Thymus (tissue), 11 donors: ENCODE measurements around the gene GLMP. TPM values are rescaled to one million over a fixed set of nuclear protein-coding genes. Genes with fewer than 3 reads are reported as not detected.
"Not testable (repeated sequence)": the region's sequence is repeated elsewhere in the genome, so short reads cannot be mapped to it uniquely, and the experiment has no call there.

Experiments used
- DNase-seq, 9 donors: peaks; one replicate each; pipeline ENCODE4 v3.0.0-alpha.2; 2013; ENCODE audit warnings: low spot score in 9 of 9, low read depth in 6 of 9, missing footprints in 1 of 9
- H3K27ac ChIP-seq, 2 donors: one replicate each; pipeline ENCODE4 v1.5.1; 2013; ENCODE audit warnings: control low read depth in 1 of 2, low read depth in 1 of 2, low read length in 1 of 2, mild to moderate bottlenecking in 1 of 2, moderate library complexity in 1 of 2
- H3K27me3 ChIP-seq, 2 donors: one replicate each; pipeline ENCODE4 v1.5.1; 2013; ENCODE audit warnings: low read length in 1 of 2; ENCODE audit not compliant: control insufficient read depth in 2 of 2, insufficient read depth in 1 of 2
- H3K36me3 ChIP-seq, 2 donors: one replicate each; pipeline ENCODE4 v1.5.1; 2013; ENCODE audit warnings: low read length in 1 of 2, mild to moderate bottlenecking in 1 of 2, moderate library complexity in 1 of 2; ENCODE audit not compliant: control insufficient read depth in 2 of 2, insufficient read depth in 2 of 2
- H3K4me1 ChIP-seq, 2 donors: one replicate each; pipeline ENCODE4 v1.5.1; 2013; ENCODE audit warnings: low read length in 2 of 2; ENCODE audit not compliant: control insufficient read depth in 2 of 2, insufficient read depth in 2 of 2
- H3K4me3 ChIP-seq, 2 donors: one replicate each; pipeline ENCODE4 v1.5.1; 2013; ENCODE audit warnings: low read length in 2 of 2, control low read depth in 1 of 2, mild to moderate bottlenecking in 1 of 2
- H3K9me3 ChIP-seq, 2 donors: one replicate each; pipeline ENCODE4 v1.5.1; 2013; ENCODE audit warnings: low read length in 1 of 2, mild to moderate bottlenecking in 1 of 2; ENCODE audit not compliant: control insufficient read depth in 2 of 2, insufficient read depth in 1 of 2
- WGBS: extraction: QIAGEN DNeasy Blood & Tissue Kit; methylation state at CpG from one replicate; pipeline ENCODE4 v1.1.7; 2013; 5-methylcytosine and 5-hydroxymethylcytosine counted together
- polyA plus RNA-seq: library from polyadenylated mRNA; stranded (reverse); fragments of 200-250 nt; gene quantifications from one replicate; pipeline ENCODE4 v1.2.3, GENCODE V29; 2013
- total RNA-seq: library from RNA; stranded (reverse); fragments of 120-200 nt; gene quantifications from one replicate; pipeline ENCODE4 v1.2.4, GENCODE V29; 2013
- donor health status: healthy.

The GLMP gene
- total and polyA plus RNA-seq, 2 donors, result 20.3 to 40.0 TPM

GRCh38 chr1:156323179-156323578, 27.7 kb upstream of the GLMP start:
- 98% methylated on average over 9 of the region's 9 CpGs for WGBS
- not testable (repeated sequence) for DNase-seq, H3K27ac ChIP-seq, H3K4me3 ChIP-seq, H3K9me3 ChIP-seq, H3K27me3 ChIP-seq, H3K4me1 ChIP-seq
- peaks cover 66 to 69% of the 10 kb centered on the region in 2 donors for H3K36me3 ChIP-seq

- H3K27ac ChIP-seq, result no peak overlapping the region
- H3K36me3 ChIP-seq, result peaks cover 82 to 86% of the 10 kb centered on the region in 2 donors
- H3K4me3 ChIP-seq, result no peak overlapping the region
- 96% methylated on average over 3 of the region's 3 CpGs for WGBS
- no peaks in the 10 kb centered on the region for H3K27me3 ChIP-seq
- no peaks in the 10 kb centered on the region for H3K4me1 ChIP-seq
- no peaks in the 10 kb centered on the region for H3K9me3 ChIP-seq
- no peak for DNase-seq
These were observed 25.1 kb upstream of the GLMP start for GRCh38 chr1:156320560-156320959.

- Histone ChIP-seq H3K4me3 (no peak overlapping the region), H3K9me3 (no peaks in the 10 kb centered on the region), H3K27ac (no peak overlapping the region), H3K36me3 (peaks cover 79 to 84% of the 10 kb centered on the region in 2 donors), H3K4me1 (no peaks in the 10 kb centered on the region), H3K27me3 (no peaks in the 10 kb centered on the region)
- WGBS, result 96% methylated on average over 1 of the region's 1 CpG
- peak in 2 of 9 donors; percentile 21 to 24 for DNase-seq
These were observed 24.2 kb upstream of the GLMP start for GRCh38 chr1:156319664-156320063.

GRCh38 chr1:156316909-156317308, 21.4 kb upstream of the GLMP start:
- Histone ChIP-seq H3K9me3 (peaks cover 0 to 3% of the 10 kb centered on the region in 2 donors), H3K27ac (no peak overlapping the region), H3K36me3 (peaks cover 76 to 88% of the 10 kb centered on the region in 2 donors), H3K27me3 (no peaks in the 10 kb centered on the region), H3K4me1 (no peaks in the 10 kb centered on the region), H3K4me3 (no peak overlapping the region)
- 98% methylated on average over 7 of the region's 7 CpGs for WGBS
- no peak for DNase-seq

GRCh38 chr1:156310962-156311361, 15.5 kb upstream of the GLMP start:
- no peak for DNase-seq
- Histone ChIP-seq H3K36me3 (peaks cover 61 to 80% of the 10 kb centered on the region in 2 donors), H3K27me3 (no peaks in the 10 kb centered on the region), H3K4me1 (no peaks in the 10 kb centered on the region), H3K9me3 (peaks cover 0 to 3% of the 10 kb centered on the region in 2 donors), H3K27ac (no peak overlapping the region), H3K4me3 (no peak overlapping the region)
- 97% methylated on average over 6 of the region's 6 CpGs for WGBS

GRCh38 chr1:156308078-156308477, 12.6 kb upstream of the GLMP start:
- H3K4me3 ChIP-seq, result no peak overlapping the region
- DNase-seq, result no peak
- no peaks in the 10 kb centered on the region for H3K4me1 ChIP-seq
- H3K36me3 ChIP-seq, result peaks cover 57 to 65% of the 10 kb centered on the region in 2 donors
- H3K9me3 ChIP-seq, result peaks cover 0 to 3% of the 10 kb centered on the region in 2 donors
- H3K27ac ChIP-seq, result no peak overlapping the region
- H3K27me3 ChIP-seq, result no peaks in the 10 kb centered on the region

GRCh38 chr1:156305215-156305614, 9.7 kb upstream of the GLMP start:
- H3K9me3 ChIP-seq, result no peaks in the 10 kb centered on the region
- no peaks in the 10 kb centered on the region for H3K4me1 ChIP-seq
- H3K27me3 ChIP-seq, result no peaks in the 10 kb centered on the region
- DNase-seq, result no peak
- H3K36me3 ChIP-seq, result peaks cover 36 to 37% of the 10 kb centered on the region in 2 donors
- no peak overlapping the region for H3K27ac ChIP-seq
- no peak overlapping the region for H3K4me3 ChIP-seq
- WGBS, result 93% methylated on average over 2 of the region's 2 CpGs

GRCh38 chr1:156303241-156303640, 7.8 kb upstream of the GLMP start:
- H3K36me3 ChIP-seq, result peaks cover 18% of the 10 kb centered on the region in 2 donors
- no peak for DNase-seq
- no peaks in the 10 kb centered on the region for H3K4me1 ChIP-seq
- no peak overlapping the region for H3K27ac ChIP-seq
- H3K4me3 ChIP-seq, result no peak overlapping the region
- 94% methylated on average over 4 of the region's 4 CpGs for WGBS
- no peaks in the 10 kb centered on the region for H3K9me3 ChIP-seq
- H3K27me3 ChIP-seq, result no peaks in the 10 kb centered on the region

- no peak within 1 kb of the TSS for H3K4me3 ChIP-seq
- 98% methylated on average over 19 of the region's 19 CpGs for WGBS
- H3K9me3 ChIP-seq, result no peaks in the 10 kb centered on the region
- H3K27ac ChIP-seq, result no peak within 1 kb of the TSS
- H3K27me3 ChIP-seq, result no peaks in the 10 kb centered on the region
- peaks cover 9 to 12% of the 10 kb centered on the region in 2 donors for H3K4me1 ChIP-seq
- peaks cover 0 to 2% of the 10 kb centered on the region in 2 donors for H3K36me3 ChIP-seq
- no peak for DNase-seq
These were observed 3.4 kb upstream of the GLMP start, which contains the start of gene VHLL for GRCh38 chr1:156298852-156299357. VHLL (minus strand) TSS chr1:156299307; CDS start chr1:156299189, 118 bp downstream.
